Esophagus muscularis mucosa (tissue), 4 donors: ENCODE results near the gene PVR. TPM values are rescaled to one million over a fixed set of nuclear protein-coding genes. Genes with fewer than 3 reads are reported as not detected.

Experiments used
- DNase-seq: peaks from one replicate; pipeline ENCODE4 v3.0.0-alpha.2; 2017; ENCODE audit errors: extremely low spot score
- H3K27ac ChIP-seq, 4 donors: fragments of 200-600 bp; sonication (generic); replicated peaks in 1 of 4; 1 replicate in 3 of 4; 2 replicates in 1 of 4; pipeline ENCODE4 v1.5.1; 2016 to 2019; ENCODE audit warnings: mild to moderate bottlenecking in 1 of 4
- H3K27me3 ChIP-seq, 4 donors: fragments of 200-600 bp; sonication (generic); one replicate each; pipeline versions ENCODE4 v1.5.1 to v1.6.0; 2016 to 2019
- H3K36me3 ChIP-seq, 4 donors: fragments of 200-600 bp; sonication (generic); one replicate each; pipeline ENCODE4 v1.5.1; 2016 to 2019
- H3K4me1 ChIP-seq, 4 donors: fragments of 200-600 bp; sonication (generic); one replicate each; pipeline ENCODE4 v1.5.1; 2016 to 2019
- H3K4me3 ChIP-seq, 4 donors: fragments of 200-600 bp; sonication (generic); 1 replicate in 2 of 4; 2 replicates in 2 of 4; pipeline ENCODE4 v1.5.1; 2016 to 2019; ENCODE audit warnings: mild to moderate bottlenecking in 4 of 4, moderate library complexity in 1 of 4
- H3K9me3 ChIP-seq, 4 donors: fragments of 200-600 bp; sonication (generic); 1 replicate in 3 of 4; 2 replicates in 1 of 4; pipeline ENCODE4 v1.5.1; 2016 to 2019
- EP300 ChIP-seq: sonication (generic); formaldehyde crosslinking; IDR thresholded peaks from one replicate; pipeline ENCODE4 v1.6.1; 2017; ENCODE audit warnings: antibody characterized with exemption
- POLR2A ChIP-seq: fragments of 450-650 bp; IDR thresholded peaks from one replicate; pipeline ENCODE4 v1.6.1; 2017; ENCODE audit warnings: antibody characterized with exemption, moderate library complexity, mild to moderate bottlenecking, low read depth
- POLR2AphosphoS5 ChIP-seq, 2 donors: sonication (generic); formaldehyde crosslinking; IDR thresholded peaks; one replicate each; pipeline ENCODE4 v1.6.1; 2017; ENCODE audit warnings: antibody characterized with exemption in 2 of 2
- WGBS: methylation state at CpG from one replicate; pipeline ENCODE4 v1.1.5; 2018; 5-methylcytosine and 5-hydroxymethylcytosine counted together
- intact Hi-C: fragments of 100-400 bp; cut with DNase I; formaldehyde crosslinking; loops from one replicate; pipeline ENCODE4 v1.15.1; 2023
- total RNA-seq, 4 donors: library from RNA; depleted of rRNA; stranded (reverse); fragments of >200 nt; gene quantifications; one replicate each; pipeline versions ENCODE4 v1.1.0 to v1.2.1, GENCODE V29; 2016
- TF ChIP-seq, protein P1 (sequence below), 3 experiments: fragments of 200-600 bp in 2 of 3; fragments of 450-650 bp in 1 of 3; sonication (generic) in 2 of 3; IDR thresholded peaks; one replicate each; pipeline ENCODE4 v1.5.1; 2017 to 2019; ENCODE audit warnings: antibody characterized with exemption in 3 of 3, mild to moderate bottlenecking in 2 of 3, moderate library complexity in 1 of 3

Gene PVR
- total RNA-seq, 4 donors from 2014 or later, result 20.8 to 58.3 (median 49.0) TPM

DNA sequence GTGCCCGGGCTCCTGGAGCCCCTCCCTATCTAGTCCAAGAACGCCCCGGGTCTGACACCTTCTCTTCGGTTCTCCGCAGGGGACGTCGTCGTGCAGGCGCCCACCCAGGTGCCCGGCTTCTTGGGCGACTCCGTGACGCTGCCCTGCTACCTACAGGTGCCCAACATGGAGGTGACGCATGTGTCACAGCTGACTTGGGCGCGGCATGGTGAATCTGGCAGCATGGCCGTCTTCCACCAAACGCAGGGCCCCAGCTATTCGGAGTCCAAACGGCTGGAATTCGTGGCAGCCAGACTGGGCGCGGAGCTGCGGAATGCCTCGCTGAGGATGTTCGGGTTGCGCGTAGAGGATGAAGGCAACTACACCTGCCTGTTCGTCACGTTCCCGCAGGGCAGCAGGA lies 3.4 kb downstream of the PVR start:
- Histone ChIP-seq H3K27ac (peak overlapping the region in 3 of 4 donors; percentile 34 to 55 (median 38)), H3K4me3 (no peak overlapping the region), H3K4me1 (peaks cover 37 to 48% (median 42%) of the 10 kb centered on the region in 4 donors), H3K9me3 (no peaks in the 10 kb centered on the region), H3K36me3 (peaks cover 21 to 53% (median 47%) of the 10 kb centered on the region in 4 donors), H3K27me3 (no peaks in the 10 kb centered on the region)
- intact Hi-C loops, result no loop called here
- TF ChIP-seq POLR2A, result no peak
- TF ChIP-seq, protein P1, sequence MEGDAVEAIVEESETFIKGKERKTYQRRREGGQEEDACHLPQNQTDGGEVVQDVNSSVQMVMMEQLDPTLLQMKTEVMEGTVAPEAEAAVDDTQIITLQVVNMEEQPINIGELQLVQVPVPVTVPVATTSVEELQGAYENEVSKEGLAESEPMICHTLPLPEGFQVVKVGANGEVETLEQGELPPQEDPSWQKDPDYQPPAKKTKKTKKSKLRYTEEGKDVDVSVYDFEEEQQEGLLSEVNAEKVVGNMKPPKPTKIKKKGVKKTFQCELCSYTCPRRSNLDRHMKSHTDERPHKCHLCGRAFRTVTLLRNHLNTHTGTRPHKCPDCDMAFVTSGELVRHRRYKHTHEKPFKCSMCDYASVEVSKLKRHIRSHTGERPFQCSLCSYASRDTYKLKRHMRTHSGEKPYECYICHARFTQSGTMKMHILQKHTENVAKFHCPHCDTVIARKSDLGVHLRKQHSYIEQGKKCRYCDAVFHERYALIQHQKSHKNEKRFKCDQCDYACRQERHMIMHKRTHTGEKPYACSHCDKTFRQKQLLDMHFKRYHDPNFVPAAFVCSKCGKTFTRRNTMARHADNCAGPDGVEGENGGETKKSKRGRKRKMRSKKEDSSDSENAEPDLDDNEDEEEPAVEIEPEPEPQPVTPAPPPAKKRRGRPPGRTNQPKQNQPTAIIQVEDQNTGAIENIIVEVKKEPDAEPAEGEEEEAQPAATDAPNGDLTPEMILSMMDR (IDR thresholded peaks at IDR 0.05), result no peak
- no peak for TF ChIP-seq POLR2AphosphoS5 (IDR thresholded peaks at IDR 0.05)
- TF ChIP-seq EP300, result no peak
- WGBS, result 35% methylated on average over 17 of the region's 31 CpGs
- no peak for DNase-seq

DNA sequence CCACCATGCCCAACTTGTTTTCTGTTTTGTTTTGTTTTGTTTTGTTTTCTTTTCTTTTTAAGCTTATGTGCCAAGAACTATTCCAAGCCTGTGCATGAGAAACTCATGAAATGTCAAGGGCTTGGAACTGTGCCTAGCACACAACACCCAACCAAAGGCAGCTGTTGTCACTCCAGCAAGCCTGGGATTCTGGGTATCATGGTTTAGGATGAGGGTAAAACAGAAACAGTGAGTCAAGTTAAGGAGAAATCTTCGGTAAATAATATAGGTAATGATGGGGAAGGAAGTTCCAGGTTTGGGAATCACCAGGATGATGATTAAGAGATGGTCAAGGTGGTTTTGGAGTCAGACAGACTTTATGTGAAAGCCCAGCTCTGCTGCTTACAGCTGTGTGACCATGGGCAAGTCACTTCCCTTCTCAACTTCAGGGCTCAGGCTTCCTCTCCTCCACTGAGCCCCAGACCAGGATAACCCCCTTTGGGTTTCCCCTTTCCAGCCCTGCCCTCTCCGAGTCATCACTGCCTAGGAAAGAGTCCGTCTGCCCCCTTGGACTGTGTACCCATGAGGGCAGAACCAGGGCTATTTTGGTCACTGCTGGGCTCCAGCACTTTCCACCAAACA lies 5.0 kb downstream of the PVR start:
- WGBS, result 70% methylated on average over 3 of the region's 3 CpGs
- DNase-seq, result no peak

DNA sequence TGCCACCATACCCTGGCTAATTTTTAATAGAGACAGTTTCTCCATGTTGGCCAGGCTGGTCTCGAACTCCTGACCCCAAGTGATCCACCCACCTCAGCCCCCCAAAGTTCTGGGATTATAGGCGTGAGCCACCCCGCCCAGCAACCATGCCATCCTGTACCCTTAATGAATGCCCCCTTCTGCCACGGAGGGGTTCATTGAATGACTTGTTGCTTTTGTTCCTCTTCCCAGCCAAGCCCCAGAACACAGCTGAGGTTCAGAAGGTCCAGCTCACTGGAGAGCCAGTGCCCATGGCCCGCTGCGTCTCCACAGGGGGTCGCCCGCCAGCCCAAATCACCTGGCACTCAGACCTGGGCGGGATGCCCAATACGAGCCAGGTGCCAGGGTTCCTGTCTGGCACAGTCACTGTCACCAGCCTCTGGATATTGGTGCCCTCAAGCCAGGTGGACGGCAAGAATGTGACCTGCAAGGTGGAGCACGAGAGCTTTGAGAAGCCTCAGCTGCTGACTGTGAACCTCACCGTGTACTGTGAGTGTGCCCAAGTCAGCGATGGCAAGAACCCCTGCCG lies 6.0 kb downstream of the PVR start:
- WGBS, result 86% methylated on average over 15 of the region's 15 CpGs
- H3K36me3 ChIP-seq, result peaks cover 28 to 79% (median 71%) of the 10 kb centered on the region in 4 donors
- TF ChIP-seq POLR2A (no peak), POLR2AphosphoS5 (IDR thresholded peaks at IDR 0.05) (no peak), EP300 (no peak)
- TF ChIP-seq, protein P1 (IDR thresholded peaks at IDR 0.05), result no peak
- peaks cover 25 to 44% (median 37%) of the 10 kb centered on the region in 4 donors for H3K4me1 ChIP-seq
- no peaks in the 10 kb centered on the region for H3K9me3 ChIP-seq
- intact Hi-C loops, result no loop called here
- DNase-seq, result no peak
- H3K27me3 ChIP-seq, result no peaks in the 10 kb centered on the region
- no peak overlapping the region for H3K27ac ChIP-seq
- H3K4me3 ChIP-seq, result no peak overlapping the region

More for the DNA sequence above, 5.0 kb downstream of the PVR start:
- intact Hi-C loops, result no loop called here
- no peak for TF ChIP-seq POLR2AphosphoS5 (IDR thresholded peaks at IDR 0.05)
- no peak for TF ChIP-seq EP300
- TF ChIP-seq, protein P1 (IDR thresholded peaks at IDR 0.05), result no peak
- no peak for TF ChIP-seq POLR2A
- Histone ChIP-seq H3K4me1 (peaks cover 29 to 44% (median 36%) of the 10 kb centered on the region in 4 donors), H3K27me3 (no peaks in the 10 kb centered on the region), H3K9me3 (no peaks in the 10 kb centered on the region), H3K4me3 (no peak overlapping the region), H3K36me3 (peaks cover 28 to 69% (median 63%) of the 10 kb centered on the region in 4 donors), H3K27ac (peak overlapping the region in 2 of 4 donors; percentile 2 to 55)

DNA sequence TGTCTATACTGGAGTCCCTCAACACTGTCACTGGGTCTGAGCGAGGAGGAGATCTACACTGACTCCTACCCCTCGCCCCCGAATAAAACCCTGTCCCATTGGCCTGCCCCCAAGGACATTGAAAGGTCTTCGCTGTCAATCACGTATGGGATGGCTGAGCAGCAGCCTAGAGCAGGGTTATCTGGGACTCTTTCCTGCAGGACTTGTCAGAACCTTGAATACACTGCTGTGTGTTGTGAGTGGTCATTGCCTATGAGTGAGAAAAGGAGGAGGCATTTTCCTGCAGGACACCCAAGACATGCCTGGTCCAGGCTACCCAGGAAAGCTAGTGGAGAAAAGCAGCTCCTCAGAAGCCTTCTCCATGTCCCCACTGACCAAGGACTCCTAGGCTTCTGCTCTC lies 9.6 kb downstream of the PVR start:
- 85% methylated on average over 5 of the region's 5 CpGs for WGBS
- Histone ChIP-seq H3K4me3 (no peak overlapping the region), H3K27me3 (no peaks in the 10 kb centered on the region), H3K4me1 (peaks cover 8 to 25% (median 17%) of the 10 kb centered on the region in 4 donors), H3K36me3 (peaks cover 48 to 94% (median 84%) of the 10 kb centered on the region in 4 donors), H3K27ac (no peak overlapping the region), H3K9me3 (no peaks in the 10 kb centered on the region)
- no peak for DNase-seq
- no peak for TF ChIP-seq EP300
- TF ChIP-seq POLR2A, result no peak
- TF ChIP-seq, protein P1 (IDR thresholded peaks at IDR 0.05), result no peak
- no peak for TF ChIP-seq POLR2AphosphoS5 (IDR thresholded peaks at IDR 0.05)
- intact Hi-C loops, result no loop called here
